Lower leg skin (tissue), 4 donors: Measurements from ENCODE around the gene NTNG1. TPM values are rescaled to one million over a fixed set of nuclear protein-coding genes. Genes with fewer than 3 reads are reported as not detected.

ENCODE experiments used
- DNase-seq, 2 donors: peaks; one replicate each; pipeline ENCODE4 v3.0.0-alpha.2; 2019; ENCODE audit warnings: low spot score in 2 of 2
- H3K4me3 ChIP-seq: fragments of 200-600 bp; sonication (generic); 2 replicates; pipeline ENCODE4 v1.5.1; 2017; ENCODE audit warnings: mild to moderate bottlenecking, low read depth; ENCODE audit not compliant: poor library complexity, severe bottlenecking
- POLR2A ChIP-seq, 2 donors: fragments of 450-650 bp; IDR thresholded peaks; one replicate each; pipeline ENCODE4 v1.6.1; 2016 to 2017; ENCODE audit warnings: antibody characterized with exemption in 2 of 2, mild to moderate bottlenecking in 1 of 2, moderate library complexity in 1 of 2
- WGBS, 2 donors: methylation state at CpG; one replicate each; pipeline ENCODE4 v1.1.5; 2018; 5-methylcytosine and 5-hydroxymethylcytosine counted together
- intact Hi-C: fragments of 100-400 bp; cut with DNase I; formaldehyde crosslinking; loops from one replicate; pipeline ENCODE4 v1.15.0; 2023; ENCODE audit warnings: low total_unique reads
- total RNA-seq, 4 donors: library from RNA; depleted of rRNA; stranded (reverse); fragments of >200 nt; gene quantifications; one replicate each; pipeline ENCODE4 v1.1.0, GENCODE V29; 2016
- TF ChIP-seq, protein P1 (sequence below), 3 donors: fragments of 450-650 bp; IDR thresholded peaks; one replicate each; pipeline ENCODE4 v1.5.1; 2016; ENCODE audit warnings: antibody characterized with exemption in 3 of 3, mild to moderate bottlenecking in 3 of 3, moderate library complexity in 2 of 3

The NTNG1 gene
- total RNA-seq, 4 donors from 2014 or later, result 2.6 to 8.1 (median 3.4) TPM

GRCh38 chr1:107491582-107491981, 350.7 kb downstream of the NTNG1 start:
- H3K4me3 ChIP-seq, result no peak overlapping the region
- DNase-seq, result no peak
- intact Hi-C loops, result no loop called here
- TF ChIP-seq, protein P1, sequence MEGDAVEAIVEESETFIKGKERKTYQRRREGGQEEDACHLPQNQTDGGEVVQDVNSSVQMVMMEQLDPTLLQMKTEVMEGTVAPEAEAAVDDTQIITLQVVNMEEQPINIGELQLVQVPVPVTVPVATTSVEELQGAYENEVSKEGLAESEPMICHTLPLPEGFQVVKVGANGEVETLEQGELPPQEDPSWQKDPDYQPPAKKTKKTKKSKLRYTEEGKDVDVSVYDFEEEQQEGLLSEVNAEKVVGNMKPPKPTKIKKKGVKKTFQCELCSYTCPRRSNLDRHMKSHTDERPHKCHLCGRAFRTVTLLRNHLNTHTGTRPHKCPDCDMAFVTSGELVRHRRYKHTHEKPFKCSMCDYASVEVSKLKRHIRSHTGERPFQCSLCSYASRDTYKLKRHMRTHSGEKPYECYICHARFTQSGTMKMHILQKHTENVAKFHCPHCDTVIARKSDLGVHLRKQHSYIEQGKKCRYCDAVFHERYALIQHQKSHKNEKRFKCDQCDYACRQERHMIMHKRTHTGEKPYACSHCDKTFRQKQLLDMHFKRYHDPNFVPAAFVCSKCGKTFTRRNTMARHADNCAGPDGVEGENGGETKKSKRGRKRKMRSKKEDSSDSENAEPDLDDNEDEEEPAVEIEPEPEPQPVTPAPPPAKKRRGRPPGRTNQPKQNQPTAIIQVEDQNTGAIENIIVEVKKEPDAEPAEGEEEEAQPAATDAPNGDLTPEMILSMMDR (IDR thresholded peaks at IDR 0.05), result no peak
- TF ChIP-seq POLR2A (IDR thresholded peaks at IDR 0.05), result no peak
- 86% methylated on average over 4 of the region's 4 CpGs for WGBS, 2 donors

DNA sequence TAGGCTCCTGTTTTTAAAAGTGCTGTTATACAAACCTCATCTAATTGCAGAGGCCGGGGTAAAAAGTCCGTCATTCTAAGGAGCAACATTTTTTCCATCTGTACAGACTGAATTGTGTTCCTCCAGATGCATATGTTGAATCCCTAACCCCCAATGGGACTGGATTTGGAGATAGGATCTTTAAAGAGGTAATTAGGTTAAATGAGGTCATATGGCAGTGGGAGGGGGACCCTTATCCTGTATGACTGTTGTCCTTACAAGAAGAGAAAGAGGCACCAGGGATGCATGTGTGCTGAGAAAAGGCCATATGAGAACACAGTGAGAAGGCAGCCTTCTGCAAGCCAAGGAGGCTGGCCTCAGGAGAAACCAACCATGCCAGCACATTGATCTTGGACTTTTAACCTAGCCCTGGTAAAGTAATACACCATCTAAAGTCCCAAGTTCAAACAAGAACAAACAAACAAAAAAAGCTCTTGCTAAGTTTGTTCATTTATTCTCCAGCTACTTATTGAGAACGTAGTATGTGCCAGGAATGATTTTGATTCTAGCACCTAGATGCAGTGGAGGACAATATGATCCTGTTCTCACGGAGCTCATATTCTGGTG, 352.4 kb downstream of the NTNG1 start:
- 87% methylated on average over 4 of the region's 4 CpGs for WGBS, 2 donors
- TF ChIP-seq, protein P1 (IDR thresholded peaks at IDR 0.05), result no peak
- no peak for TF ChIP-seq POLR2A (IDR thresholded peaks at IDR 0.05)
- no peak for DNase-seq
- no peak overlapping the region for H3K4me3 ChIP-seq
- intact Hi-C loops, result no loop called here

- no peak for TF ChIP-seq POLR2A (IDR thresholded peaks at IDR 0.05)
- TF ChIP-seq, protein P1 (IDR thresholded peaks at IDR 0.05), result no peak
- no peak for DNase-seq
- WGBS, 2 donors, result 88 to 93% methylated on average over 6 of the region's 6 CpGs
- intact Hi-C loops, result no loop called here
- no peak overlapping the region for H3K4me3 ChIP-seq
Measured at GRCh38 chr1:107494061-107494460, 353.2 kb downstream of the NTNG1 start.

GRCh38 chr1:107496002-107496401, 355.2 kb downstream of the NTNG1 start:
- intact Hi-C loops, result no loop called here
- TF ChIP-seq, protein P1 (IDR thresholded peaks at IDR 0.05), result no peak
- TF ChIP-seq POLR2A (IDR thresholded peaks at IDR 0.05), result no peak
- DNase-seq, result no peak
- 75 to 80% methylated on average over 1 of the region's 1 CpG for WGBS, 2 donors
- H3K4me3 ChIP-seq, result no peak overlapping the region

- intact Hi-C loops, result no loop called here
- WGBS, 2 donors, result 63 to 64% methylated on average over 4 of the region's 4 CpGs
- no peak for TF ChIP-seq POLR2A (IDR thresholded peaks at IDR 0.05)
- TF ChIP-seq, protein P1 (IDR thresholded peaks at IDR 0.05), result no peak
Measured at GRCh38 chr1:107499139-107499744, 358.4 kb downstream of the NTNG1 start.

More at GRCh38 chr1:107499139-107499744, 358.4 kb downstream of the NTNG1 start:
- no peak overlapping the region for H3K4me3 ChIP-seq
- DNase-seq, result no peak
